ENCODE data around the gene PNLIPRP3.
"Not testable (repeated sequence)": the region's sequence is repeated elsewhere in the genome, so short reads cannot be mapped to it uniquely, and the experiment has no call there.

Gene PNLIPRP3

DNA sequence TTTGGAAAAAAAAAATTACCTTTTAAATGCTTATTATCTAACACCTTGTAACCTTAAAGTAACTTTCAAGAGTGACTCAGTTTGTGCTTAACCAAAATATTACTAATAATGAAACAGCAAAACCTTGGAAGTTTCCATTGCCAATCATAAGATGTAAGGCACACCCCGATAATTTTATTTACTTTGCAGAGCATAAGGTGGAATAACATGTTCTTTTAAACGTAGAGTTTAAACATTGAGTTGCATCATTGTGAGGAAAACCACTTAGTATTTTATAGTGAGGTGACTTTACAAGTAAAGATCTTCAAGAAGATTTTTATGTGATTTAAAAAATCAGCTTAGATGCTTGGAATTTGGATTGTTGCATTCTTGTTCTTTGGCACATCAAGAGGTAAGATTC lies at the start of gene PNLIPRP3:
Gene PNLIPRP3, plus strand, starts transcription at position 177 of the 400 bp plus-strand sequence. Its CDS starts 166 bp downstream, at position 343.
- no peak for DNase-seq

DNA sequence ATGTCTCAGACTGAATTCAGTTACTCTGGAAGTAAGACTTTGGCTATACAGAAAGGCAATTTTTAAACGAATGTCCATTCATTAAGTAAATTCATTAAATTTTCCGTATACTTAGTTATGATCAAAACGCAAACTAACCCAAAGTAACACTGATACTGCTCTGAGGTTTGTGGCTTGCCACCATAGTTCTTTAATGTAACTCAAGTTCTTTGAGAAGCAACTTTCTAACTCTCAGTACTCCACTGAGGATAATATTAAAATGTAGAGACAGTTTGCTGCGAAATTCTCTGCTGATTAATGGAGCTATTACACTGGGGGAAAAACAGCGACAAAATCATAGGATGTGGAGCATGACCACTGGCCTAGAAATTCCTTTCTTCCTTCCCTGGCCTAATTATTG lies 45.4 kb upstream of the PNLIPRP3 start:
- no peak for DNase-seq

DNA sequence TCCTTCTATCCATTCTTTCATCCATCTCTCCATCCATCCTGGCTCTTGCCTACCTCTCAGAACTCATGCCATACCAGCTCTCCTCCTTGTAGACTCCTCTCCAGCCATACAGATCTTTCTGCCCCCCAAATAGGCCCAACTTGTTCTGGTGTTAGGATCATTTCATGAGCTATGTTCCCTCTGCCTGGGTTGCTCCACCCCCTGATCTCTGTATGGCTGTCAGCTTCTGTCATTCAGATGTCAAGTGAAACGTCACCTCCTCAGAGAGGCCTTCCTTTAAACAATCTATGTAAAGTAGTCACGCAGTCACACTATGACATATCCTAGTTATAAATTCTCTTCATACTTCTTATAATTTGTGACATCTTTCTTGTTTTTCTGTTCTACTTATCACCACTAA lies 42.3 kb upstream of the PNLIPRP3 start:
- no peak for DNase-seq

DNA sequence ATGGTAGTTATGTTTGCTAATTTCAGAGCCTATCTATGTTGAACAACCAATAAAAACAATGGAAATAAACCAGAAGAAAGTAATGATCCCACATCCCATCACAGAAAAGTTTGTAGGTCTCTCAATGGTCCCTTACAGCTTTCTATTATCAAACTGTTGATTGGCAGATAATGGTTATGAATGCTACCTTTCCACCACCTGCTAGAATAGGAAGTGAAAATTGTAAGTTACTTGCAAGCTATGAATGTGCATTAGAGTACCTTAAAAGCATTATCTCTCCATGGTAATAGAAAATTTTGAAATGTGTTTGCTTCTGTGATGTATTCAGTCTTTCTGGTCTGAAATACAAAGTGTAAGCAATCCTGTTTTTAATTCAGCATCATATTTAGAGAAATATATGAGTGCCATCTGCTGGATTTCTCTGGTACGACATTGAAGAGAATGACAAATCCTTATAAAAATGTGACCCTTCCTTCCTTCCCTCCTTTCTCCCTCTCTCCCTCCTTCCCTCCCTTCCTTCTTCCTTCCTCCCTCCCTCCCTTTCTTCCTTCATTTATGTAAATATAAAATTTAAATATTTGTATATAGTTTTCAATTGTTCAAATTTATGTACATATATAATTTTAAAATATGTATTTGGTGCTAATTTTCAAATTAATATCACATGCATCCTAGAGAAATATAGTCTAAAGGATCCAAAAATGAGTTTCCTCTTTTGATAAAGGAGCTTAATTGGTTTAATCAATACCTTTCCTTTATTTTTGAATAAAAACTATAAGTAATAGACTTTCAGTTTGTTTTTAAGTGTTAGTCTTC lies 41.4 kb upstream of the PNLIPRP3 start:
- no peak for DNase-seq

DNA sequence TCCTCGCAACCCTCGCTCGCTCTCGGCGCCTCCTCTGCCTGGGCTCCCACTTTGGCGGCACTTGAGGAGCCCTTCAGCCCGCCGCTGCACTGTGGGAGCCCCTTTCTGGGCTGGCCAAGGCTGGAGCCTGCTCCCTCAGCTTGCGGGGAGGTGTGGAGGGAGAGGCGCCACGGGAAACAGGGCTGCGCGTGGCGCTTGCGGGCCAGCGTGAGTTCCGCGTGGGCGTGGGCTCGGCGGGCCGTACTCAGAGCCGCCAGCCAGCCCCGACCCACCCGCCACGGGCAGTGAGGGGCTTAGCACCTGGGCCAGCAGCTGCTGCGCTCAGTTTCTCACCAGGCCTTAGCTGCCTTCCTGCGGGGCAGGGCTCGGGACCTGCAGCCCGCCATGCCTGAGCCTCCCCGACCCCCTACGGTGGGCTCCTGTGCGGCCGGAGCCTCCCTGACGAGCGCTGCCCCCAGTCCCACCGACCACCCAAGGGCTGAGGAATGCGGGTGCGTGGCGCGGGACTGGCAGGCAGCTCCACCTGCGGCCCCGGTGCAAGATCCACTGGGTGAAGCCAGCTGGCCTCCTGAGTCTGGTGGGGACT lies 34.3 kb upstream of the PNLIPRP3 start:
- not testable (repeated sequence) for DNase-seq

DNA sequence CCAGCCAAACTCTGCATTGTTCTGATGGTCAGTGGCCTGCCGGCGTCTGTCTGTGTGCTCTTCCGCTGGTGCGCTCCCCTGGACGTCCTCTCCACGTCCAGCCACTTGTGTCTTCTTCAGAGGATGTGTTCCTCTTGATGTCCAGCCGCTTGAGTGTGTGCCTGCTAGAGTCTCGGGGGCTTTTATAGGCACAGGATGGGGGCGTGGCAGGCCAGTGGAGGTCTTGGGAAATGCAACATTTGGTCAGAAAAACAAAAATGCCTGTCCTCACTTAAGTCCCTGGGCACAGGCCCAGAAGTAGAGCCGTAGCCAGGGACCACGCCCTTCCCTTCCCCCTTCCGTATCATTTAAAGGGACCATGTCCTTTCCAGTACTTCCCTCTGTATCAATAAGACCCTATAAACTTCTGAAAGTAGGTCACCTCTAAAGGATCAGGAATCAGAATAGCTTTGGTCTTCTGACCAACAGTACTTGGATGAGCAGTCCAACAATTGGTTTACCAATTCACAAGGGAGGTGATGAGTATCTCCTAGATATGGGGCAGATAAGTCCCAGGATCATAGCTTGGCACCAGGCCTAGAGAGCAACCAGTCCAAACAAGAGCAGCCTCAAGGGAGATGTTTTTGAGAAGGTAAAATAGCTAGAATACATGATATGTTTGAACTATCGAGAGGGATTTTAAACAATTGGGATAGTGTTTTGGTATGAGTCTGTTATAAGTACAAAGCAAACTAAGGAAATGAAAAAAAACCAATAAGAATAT lies 32.2 kb upstream of the PNLIPRP3 start:
- no peak for DNase-seq

DNA sequence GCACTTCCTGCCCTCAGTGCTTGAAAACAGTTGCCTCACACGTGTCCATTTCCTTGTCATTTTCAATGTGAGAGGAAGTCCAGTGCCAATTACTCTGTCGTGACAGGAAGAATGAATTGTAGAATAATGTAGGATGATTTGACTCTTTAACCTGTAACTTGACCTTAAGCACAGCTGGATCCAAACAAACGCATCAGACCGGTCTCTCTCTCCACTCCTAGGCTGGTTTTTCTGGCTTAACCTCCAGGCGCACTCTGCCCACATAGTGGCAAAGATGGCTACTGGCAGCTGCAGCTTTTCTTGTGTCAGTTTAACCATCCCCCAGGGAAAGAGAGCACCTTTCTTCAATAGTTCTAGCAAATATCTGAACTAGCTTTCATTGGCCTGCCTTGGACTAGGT lies 29.4 kb upstream of the PNLIPRP3 start:
- no peak for DNase-seq

DNA sequence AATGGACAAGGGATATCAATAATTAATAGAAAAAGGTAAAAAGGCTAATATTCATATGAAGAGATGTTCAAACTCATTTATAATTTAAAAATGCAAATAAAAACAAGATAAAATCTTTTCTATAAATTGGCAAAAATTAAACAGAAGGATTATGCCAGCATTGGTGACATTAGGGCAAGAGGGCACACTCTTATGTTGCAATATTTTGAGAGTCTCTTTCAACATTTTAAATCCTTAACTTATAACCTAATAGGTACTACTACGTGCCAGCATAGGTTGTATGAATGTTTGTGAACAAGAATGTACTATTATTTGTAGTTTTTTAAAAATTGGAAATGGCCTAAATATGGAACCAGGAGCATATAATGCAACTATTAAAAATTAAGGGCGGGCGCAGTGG lies 24.8 kb upstream of the PNLIPRP3 start:
- no peak for DNase-seq

DNA sequence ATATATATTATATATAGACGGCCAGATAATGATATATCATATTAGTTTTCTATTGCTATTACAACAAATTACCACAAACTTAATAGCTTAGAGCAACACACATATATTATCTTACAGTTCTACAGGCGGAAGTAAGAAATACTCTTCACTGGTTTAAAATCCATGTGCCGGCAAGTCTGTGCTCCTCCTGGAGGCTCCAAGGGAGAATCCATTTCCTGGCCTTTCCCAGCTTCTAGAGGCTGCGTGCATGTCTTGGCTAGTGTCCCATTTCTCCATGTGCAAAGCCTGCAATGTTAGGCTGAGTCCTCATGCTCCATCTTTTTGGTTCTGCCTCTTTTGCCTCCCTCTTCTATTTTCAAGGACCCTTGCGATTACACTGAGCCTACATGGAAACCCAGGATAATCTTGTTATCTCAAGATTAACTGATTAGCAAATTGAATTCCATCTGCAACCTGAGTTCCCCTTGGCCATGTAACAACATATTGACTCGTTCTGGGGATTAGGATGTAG lies 23.9 kb upstream of the PNLIPRP3 start:
- no peak for DNase-seq

DNA sequence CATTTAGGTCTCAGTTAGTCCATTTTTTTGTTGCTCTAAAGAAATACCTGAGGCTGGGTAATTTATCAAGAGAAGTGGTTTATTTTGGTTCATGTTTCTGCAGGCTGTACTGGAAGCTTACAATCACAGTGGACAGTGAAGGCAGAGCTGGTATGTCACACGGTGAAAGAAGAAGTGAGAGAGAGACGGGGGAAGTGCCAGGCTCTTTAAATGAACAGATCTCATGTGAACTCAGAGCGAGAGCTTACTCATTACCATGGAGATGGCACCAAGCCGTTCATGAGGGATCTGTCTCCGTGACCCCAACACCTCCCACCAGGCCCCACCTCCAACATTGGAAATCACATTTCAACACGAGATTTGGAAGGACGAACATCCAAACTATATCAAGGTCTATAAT lies 18.9 kb upstream of the PNLIPRP3 start:
- no peak for DNase-seq

DNA sequence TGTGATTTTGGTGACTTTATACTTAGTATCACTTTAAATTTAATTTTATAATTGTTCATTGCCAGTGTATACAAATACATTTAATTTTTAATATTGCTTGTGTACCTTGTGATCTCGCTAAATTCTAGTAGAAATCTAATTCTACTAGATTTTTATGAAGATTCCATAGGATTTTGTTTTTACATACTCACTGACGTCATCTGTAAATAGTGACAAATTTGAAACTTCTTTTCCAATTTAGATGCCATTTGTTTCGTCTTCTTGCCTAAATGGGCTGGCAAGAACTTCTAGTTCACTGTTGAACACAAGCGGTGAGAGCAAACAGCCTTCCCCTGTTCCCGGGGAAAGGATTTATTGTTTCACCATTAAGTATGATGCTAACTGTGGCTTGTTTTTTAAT lies 17.3 kb upstream of the PNLIPRP3 start:
- DNase-seq: no peak

DNA sequence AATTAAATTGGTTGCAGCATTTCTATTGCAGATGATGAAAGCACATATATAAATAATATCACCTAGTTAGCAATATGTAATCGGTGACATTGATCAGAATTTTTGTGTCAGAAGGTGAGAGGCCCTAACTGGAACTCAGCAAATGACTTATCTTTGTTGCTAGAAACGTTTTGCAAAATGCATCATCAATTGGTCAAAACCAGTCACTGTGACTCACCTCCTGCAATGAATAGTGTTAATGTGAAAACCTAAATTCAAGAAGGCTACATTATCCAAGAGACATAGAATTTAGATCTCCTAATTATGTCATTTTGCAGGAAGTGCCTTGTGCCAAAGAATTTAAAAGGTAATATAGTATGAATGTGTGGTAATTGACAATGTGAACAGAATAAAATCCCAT lies 9.8 kb upstream of the PNLIPRP3 start:
- DNase-seq: no peak

DNA sequence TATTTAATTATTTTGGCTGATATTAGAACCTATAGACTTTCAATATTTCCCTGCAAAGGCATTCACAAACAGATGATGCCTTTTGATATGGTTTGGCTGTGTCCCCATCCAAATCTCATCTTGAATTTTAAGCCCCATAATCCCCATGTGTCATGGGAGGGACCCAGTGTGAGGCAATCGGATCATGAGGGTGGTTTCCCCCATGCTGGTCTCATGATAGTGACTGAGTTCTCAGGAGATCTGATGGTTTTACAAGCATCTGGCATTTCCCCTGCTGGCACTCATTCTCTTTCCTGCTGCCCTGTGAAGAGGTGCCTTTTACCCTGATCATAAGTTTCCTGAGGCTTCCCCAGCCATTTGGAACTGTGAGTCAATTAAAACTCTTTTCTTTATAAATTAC lies 9.3 kb upstream of the PNLIPRP3 start:
- DNase-seq: no peak

DNA sequence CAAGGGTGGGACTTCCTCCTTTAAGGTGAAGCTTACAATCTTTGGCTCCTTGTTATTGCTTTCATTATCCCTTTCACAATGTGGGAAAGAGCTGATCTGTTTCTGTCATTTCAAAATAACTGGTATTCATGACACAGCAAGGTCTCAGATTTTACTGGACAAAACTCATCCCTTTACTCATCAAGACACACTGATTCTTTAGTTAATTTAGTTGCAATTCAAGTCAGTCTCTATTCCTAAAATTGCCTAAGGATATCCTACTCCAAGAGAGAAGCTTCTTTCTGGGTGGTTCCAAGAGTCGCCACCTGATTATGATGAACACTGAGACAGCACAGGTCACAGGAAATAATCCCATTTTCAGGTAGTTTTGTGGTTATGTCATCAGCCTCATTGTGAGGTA lies 5.8 kb upstream of the PNLIPRP3 start:
- no peak for DNase-seq

DNA sequence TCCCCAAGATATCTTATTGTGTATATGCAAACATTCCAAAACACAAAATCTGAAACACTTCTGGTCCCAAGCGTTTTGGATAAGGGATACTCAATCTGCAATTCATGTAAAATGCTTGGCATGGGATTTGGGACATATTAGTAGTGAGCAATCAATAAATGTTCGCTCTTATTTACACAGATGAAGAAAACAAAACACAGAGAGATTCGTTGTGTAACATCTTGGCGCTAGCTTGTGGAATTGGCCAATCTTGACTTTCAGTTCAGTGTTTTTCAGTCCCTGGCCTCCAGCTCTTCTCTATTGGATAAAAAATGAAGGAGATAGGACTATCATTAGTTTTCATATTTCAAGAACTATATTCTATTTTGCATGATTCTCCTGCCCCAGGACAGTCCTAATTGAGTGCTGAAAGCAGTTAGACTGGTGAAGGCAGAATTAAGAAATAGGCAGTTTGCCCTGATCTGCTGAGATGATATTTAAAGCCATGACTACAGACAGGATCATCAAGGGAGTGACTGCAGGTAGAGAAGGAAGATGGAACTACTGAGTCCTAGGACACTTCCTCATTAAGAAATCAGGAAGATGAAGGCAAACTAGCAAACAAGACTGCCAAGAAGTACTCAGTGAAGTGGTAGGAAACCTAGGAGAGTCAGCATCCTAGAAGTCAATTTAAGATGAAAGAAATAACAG lies 1.8 kb downstream of the PNLIPRP3 start:
- DNase-seq: no peak

DNA sequence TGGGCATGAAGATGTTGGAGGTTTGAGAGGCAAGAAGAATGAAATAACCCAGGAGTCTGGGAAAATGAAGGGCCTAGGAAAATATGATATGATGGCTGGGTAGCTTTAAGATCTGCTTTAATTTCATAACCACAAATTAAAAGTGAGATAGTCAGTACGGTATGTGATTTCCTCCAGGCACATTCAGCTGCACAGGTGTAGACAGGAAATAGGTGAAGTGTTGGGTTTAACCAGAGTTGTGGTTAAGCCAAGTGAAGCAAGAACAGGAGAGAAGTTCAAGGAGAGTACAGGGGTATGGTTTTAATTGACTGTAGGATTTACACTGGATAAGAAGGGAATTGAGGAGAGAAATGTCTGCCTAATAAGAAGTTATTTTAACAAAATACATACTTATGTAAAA lies 2.6 kb downstream of the PNLIPRP3 start:
- no peak for DNase-seq

DNA sequence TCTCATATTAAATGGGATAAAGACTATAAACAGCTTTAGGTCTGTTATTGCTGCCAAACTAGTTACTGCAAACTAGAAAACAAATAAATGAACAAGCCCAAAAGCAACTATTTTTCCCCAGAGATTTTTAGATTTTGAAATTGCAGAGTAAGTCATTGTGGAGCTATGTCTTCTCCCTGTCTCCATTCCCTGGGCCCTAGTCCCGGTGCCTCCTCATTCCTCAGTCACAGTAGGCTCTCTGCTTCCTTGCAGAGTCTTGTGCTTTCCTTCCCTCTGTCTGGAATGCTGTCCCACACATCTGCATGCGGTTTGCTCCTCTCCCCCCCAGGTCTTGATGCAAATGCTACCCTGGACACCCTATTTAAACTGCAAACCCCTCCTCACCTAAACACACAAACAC lies 4.0 kb downstream of the PNLIPRP3 start:
- DNase-seq: no peak

DNA sequence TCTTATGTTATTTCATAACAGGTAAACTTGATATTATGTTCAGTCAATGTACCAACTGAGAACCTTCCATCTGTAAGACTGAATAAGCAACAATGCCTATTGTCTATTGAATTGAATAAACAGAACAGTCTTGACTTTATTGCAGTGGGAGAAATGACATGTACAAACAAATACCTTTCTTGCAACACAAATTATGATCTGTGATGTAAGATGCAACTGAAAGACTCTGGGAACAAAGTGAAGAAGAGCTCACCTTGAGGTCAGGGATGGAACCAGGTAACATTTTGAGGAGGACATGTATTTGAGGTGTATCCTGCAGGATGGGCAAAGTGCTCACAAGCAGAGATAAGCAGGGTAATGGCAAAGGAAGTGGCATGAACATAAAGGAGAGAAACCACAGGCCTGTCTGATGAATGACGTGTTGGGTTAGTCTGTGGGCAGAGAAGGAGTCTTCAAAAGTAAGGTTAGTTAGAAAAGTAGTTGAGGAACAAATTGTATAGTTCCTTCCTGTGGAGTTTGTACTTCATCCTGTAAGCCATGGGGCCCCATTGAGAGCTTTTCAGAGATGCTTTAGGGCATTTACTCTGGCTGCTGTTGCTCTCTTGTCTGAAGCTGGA lies 9.5 kb downstream of the PNLIPRP3 start:
- DNase-seq: no peak

DNA sequence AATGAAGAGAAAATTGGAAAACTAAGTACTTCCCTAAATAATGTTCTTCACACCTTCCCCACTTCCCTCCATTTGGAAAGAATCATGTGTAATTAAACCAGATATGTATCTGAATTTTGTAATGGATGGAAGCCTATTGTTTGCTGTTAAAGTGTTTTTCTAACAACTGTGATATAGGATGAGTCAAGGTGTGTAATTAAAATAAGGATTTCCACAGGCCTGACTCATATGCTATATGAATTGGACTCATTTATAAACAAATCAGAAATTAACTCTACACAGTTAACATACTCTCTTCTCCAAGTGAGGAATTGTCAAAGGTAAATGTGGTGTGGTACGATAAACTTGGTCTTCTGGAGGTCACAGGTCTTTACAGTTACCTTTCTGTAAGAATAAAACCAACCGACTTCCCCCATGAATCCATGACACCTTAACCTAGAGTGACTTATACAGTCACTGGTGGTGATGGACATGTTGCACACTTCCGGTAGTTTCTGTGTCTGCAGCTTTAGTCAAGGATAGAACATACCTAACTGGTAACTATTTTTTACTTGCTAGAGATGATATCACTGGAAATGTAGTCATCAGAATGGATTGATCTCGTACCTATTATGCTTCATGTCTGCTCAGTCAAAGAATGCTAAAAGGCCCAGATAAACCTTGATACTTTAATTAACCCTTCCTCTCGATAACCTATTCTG lies 12.8 kb downstream of the PNLIPRP3 start:
- no peak for DNase-seq

DNA sequence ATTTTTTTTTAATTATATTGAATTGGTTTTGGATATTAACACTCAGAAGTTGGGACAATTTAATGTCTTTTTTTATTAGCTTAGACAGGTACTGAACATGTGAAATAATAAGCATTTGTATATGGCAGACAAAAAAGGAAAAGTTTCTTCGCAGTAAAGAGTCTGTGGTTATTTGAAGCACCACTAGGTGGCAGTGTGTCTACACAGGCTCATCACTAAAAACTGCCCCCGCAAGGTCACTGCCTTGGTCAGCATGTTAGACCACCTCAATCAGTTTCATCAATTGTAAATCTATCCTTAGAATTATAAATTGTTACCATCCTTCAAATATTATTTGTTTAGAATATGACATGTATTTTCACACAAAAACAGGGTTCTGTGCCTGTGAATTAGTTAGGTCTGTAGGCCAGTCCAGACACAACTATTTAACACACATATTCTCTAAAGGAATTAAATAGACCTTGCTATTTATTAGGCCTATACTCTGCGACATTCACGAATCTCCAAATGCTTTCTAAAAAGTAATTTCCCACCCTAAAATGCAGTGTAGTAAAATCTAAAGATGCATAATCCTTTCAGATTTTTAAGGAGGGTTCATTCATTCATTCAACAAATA lies 17.0 kb downstream of the PNLIPRP3 start:
- no peak for DNase-seq

DNA sequence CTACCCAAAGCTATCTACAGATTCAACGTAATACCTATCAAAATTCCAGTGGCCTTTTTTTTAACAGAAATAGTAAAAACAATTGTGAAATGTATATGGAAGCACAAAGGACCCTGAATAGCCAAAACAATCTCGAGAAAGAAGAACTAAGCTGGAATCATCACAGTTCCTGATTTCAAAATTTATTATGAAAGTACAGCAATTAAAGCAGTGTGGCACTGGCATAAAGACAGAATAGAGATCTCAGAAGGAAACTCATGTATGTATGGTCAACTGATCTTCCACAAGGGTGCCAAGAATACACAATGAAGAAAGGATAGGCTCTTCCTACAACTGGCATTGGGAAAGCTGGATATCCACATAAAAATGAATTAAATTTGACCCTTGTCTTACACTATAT lies 23.2 kb downstream of the PNLIPRP3 start:
- DNase-seq: no peak

All from DMS153 (cell line).